Measurements from ENCODE around the gene GRIN2A. TPM values are rescaled to one million over a fixed set of nuclear protein-coding genes. Genes with fewer than 3 reads are reported as not detected.

The GRIN2A gene
- total and polyA plus RNA-seq, 2 donors (not counting 3 experiments of a cell fraction or from before 2014, with no cell fraction given), result not detected

GRCh38 chr16:9898124-9898523, 284.1 kb downstream of the GRIN2A start:
- CTCF ChIA-PET, result no interaction called here
- no peaks in the 10 kb centered on the region for H3K9me3 ChIP-seq (replicated peaks; ENCODE audit: control insufficient read depth, insufficient read depth, low read length)
- no peak overlapping the region for H3K27ac ChIP-seq (ENCODE audit: insufficient read depth, low read depth, low read length)
- dilution Hi-C loops (cut with MboI; ENCODE audit: extremely low pct_ligation_motif_present, low sequenced_read_pairs), result no loop called here
- H3K9me1 ChIP-seq (replicated peaks; ENCODE audit: control insufficient read depth, extremely low read depth, insufficient read depth, low read length), result no peaks in the 10 kb centered on the region
- H3K27me3 ChIP-seq (ENCODE audit: control insufficient read depth in 2 of 2, insufficient read depth in 2 of 2, low read length in 2 of 2), result no peaks in the 10 kb centered on the region
- POLR2A ChIA-PET, result no interaction called here
- H3K36me3 ChIP-seq (ENCODE audit: control insufficient read depth in 2 of 2, extremely low read depth in 1 of 2, insufficient read depth in 2 of 2, low read length in 2 of 2), result no peaks in the 10 kb centered on the region
- intact Hi-C loops (cut with micrococcal nuclease), result no loop called here
- no peaks in the 10 kb centered on the region for H3K4me1 ChIP-seq (ENCODE audit: control insufficient read depth, extremely low read depth, insufficient read depth, low read length)
- TF ChIP-seq FOS (IDR thresholded peaks at IDR 0.05; ENCODE audit: borderline replicate concordance, insufficient read depth, low read length) (no peak), EZH2 (IDR thresholded peaks at IDR 0.05; ENCODE audit: borderline replicate concordance, low read depth, low read length, severe bottlenecking) (no peak), MYC (IDR thresholded peaks at IDR 0.05; ENCODE audit: low read depth, low read length) (no peak), GATA2 (IDR thresholded peaks at IDR 0.05; ENCODE audit: insufficient read depth, insufficient read length, low read depth, low read length) (no peak), CTCF (IDR thresholded peaks at IDR 0.05; ENCODE audit: extremely low read depth in 1 of 2, insufficient read depth in 1 of 2, low read depth in 1 of 2, low read length in 2 of 2) (no peak), MAX (IDR thresholded peaks at IDR 0.05; ENCODE audit: insufficient read depth, insufficient read length) (no peak), POLR2A (IDR thresholded peaks at IDR 0.05; ENCODE audit: low read depth, low read length) (no peak), POLR2AphosphoS5 (IDR thresholded peaks at IDR 0.05; ENCODE audit: insufficient read depth, low read depth, low read length) (no peak), JUN (IDR thresholded peaks at IDR 0.05; ENCODE audit: borderline replicate concordance, insufficient read depth, insufficient read length, low read depth) (no peak)
- H2AFZ ChIP-seq (ENCODE audit: low read depth, low read length), result no peak overlapping the region
- H3K9ac ChIP-seq (replicated peaks; ENCODE audit: extremely low read depth, insufficient read depth, low read length), result no peak overlapping the region
- BruUV-seq (replicated peaks), result no TSS peak
- H3K4me3 ChIP-seq (replicated peaks in 1 of 3; ENCODE audit: insufficient read depth in 1 of 3, low read depth in 1 of 3, low read length in 3 of 3), result no peak overlapping the region
- no peaks in the 10 kb centered on the region for H3K79me2 ChIP-seq (ENCODE audit: control insufficient read depth, insufficient read depth, low read length)
- H3K4me2 ChIP-seq (ENCODE audit: insufficient read depth, low read length), result no peak overlapping the region
- FAIRE-seq (no peak), DNase-seq (ENCODE audit: low read depth, low spot score) (no peak)
- H4K20me1 ChIP-seq (replicated peaks; ENCODE audit: control insufficient read depth, extremely low read depth, insufficient read depth, low read length), result no peaks in the 10 kb centered on the region
